NCI-H82 treated with DMSO at 0.1 percent for 48 hours (cell line): ENCODE data around the gene TIAL1.
"Not testable (repeated sequence)": the region's sequence is repeated elsewhere in the genome, so short reads cannot be mapped to it uniquely, and the experiment has no call there.

Source experiments
- DNase-seq: peaks from one replicate; lab custom pipeline; 2025; ENCODE audit not compliant: unreplicated experiment; lab: John Stamatoyannopoulos, UW

TIAL1 gene

GRCh38 chr10:119550827-119551226 lies 45.9 kb downstream of the TIAL1 start:
- DNase-seq, result no peak

- no peak for DNase-seq
These were observed 47.3 kb downstream of the TIAL1 start for GRCh38 chr10:119549247-119549999.

GRCh38 chr10:119546009-119546408 lies 50.8 kb downstream of the TIAL1 start:
- DNase-seq, result no peak

GRCh38 chr10:119545310-119545709 lies 51.5 kb downstream of the TIAL1 start:
- no peak for DNase-seq

GRCh38 chr10:119543814-119544642 lies 52.7 kb downstream of the TIAL1 start:
- DNase-seq, result peak; percentile 42

- DNase-seq, result peak; percentile 13
These were observed 53.6 kb downstream of the TIAL1 start for GRCh38 chr10:119542988-119543813.

- DNase-seq, result peak; percentile 27
These were observed 54.3 kb downstream of the TIAL1 start, which contains the start of gene RGS10 for GRCh38 chr10:119542357-119542987. Gene RGS10 (minus strand): TSS chr10:119542719. CDS start chr10:119542638, 81 bp downstream.

- DNase-seq, result no peak
These were observed 55.1 kb downstream of the TIAL1 start for GRCh38 chr10:119541459-119542356.

- no peak for DNase-seq
These were observed 55.7 kb downstream of the TIAL1 start for GRCh38 chr10:119541046-119541445.

- DNase-seq, result no peak
These were observed 56.7 kb downstream of the TIAL1 start for GRCh38 chr10:119540038-119540437.

GRCh38 chr10:119539359-119539825 lies 57.4 kb downstream of the TIAL1 start:
- DNase-seq, result no peak

GRCh38 chr10:119538632-119539358 lies 58.0 kb downstream of the TIAL1 start:
- DNase-seq, result no peak

- no peak for DNase-seq
These were observed 58.7 kb downstream of the TIAL1 start for GRCh38 chr10:119537953-119538630.

GRCh38 chr10:119536508-119537025 lies 60.2 kb downstream of the TIAL1 start:
- DNase-seq, result peak; percentile 22

GRCh38 chr10:119535837-119536507 lies 60.8 kb downstream of the TIAL1 start:
- no peak for DNase-seq

- no peak for DNase-seq
These were observed 61.5 kb downstream of the TIAL1 start for GRCh38 chr10:119535305-119535704.

GRCh38 chr10:119533473-119533872 lies 63.3 kb downstream of the TIAL1 start:
- no peak for DNase-seq

- DNase-seq, result not testable (repeated sequence)
These were observed 64.0 kb downstream of the TIAL1 start for GRCh38 chr10:119532791-119533190.
